G401.6 (cell line): Measurements from ENCODE around the gene CALML5.

Experiments
- FAIRE-seq: peaks from 2 replicates; lab custom pipeline; 2012; peaks lifted over from hg19 to GRCh38; lab: Jason Lieb, UNC

CALML5 gene

GRCh38 chr10:5461914-5462840 lies 37.2 kb downstream of the CALML5 start:
- no peak for FAIRE-seq

- FAIRE-seq = no peak
Measured at GRCh38 chr10:5461203-5461588, 38.2 kb downstream of the CALML5 start.

- FAIRE-seq = no peak
Measured at GRCh38 chr10:5460468-5461202, 38.7 kb downstream of the CALML5 start.

GRCh38 chr10:5458949-5459747 lies 40.2 kb downstream of the CALML5 start:
- FAIRE-seq = no peak

- no peak for FAIRE-seq
Measured at GRCh38 chr10:5458425-5458824, 40.9 kb downstream of the CALML5 start.

GRCh38 chr10:5457741-5458140 lies 41.6 kb downstream of the CALML5 start:
- FAIRE-seq = no peak

GRCh38 chr10:5456563-5456962 lies 42.8 kb downstream of the CALML5 start:
- FAIRE-seq = no peak

GRCh38 chr10:5453749-5454489 lies 45.5 kb downstream of the CALML5 start:
- FAIRE-seq = no peak

GRCh38 chr10:5450605-5451384 lies 48.6 kb downstream of the CALML5 start:
- peak; percentile 6 for FAIRE-seq

- FAIRE-seq = no peak
Measured at GRCh38 chr10:5449823-5450222, 49.5 kb downstream of the CALML5 start.

GRCh38 chr10:5449227-5449626 lies 50.1 kb downstream of the CALML5 start:
- FAIRE-seq = no peak
